IMR-90 (cell line): ENCODE measurements around the gene WDR90.

Experiments used
- BHLHE40 ChIP-seq: fragments of 150-350 bp; IDR thresholded peaks from 2 replicates; pipeline ENCODE4 v1.6.1; 2016; ENCODE audit warnings: mild to moderate bottlenecking, low read depth, low read length
- CEBPB ChIP-seq: IDR thresholded peaks from 2 replicates; pipeline ENCODE4 v1.6.1; 2012; ENCODE audit warnings: low read depth, low read length, improper control_type of control experiment
- FOS ChIP-seq: fragments of 150-350 bp; IDR thresholded peaks from 2 replicates; pipeline ENCODE4 v1.6.1; 2016; ENCODE audit warnings: low read depth, low read length
- MAFK ChIP-seq: IDR thresholded peaks from 2 replicates; pipeline ENCODE4 v1.6.1; 2012; ENCODE audit warnings: low read depth, low read length, improper control_type of control experiment
- MXI1 ChIP-seq: IDR thresholded peaks from 2 replicates; pipeline ENCODE4 v1.6.1; 2012; ENCODE audit warnings: low read depth, mild to moderate bottlenecking, low read length, moderate library complexity, borderline replicate concordance
- POLR2A ChIP-seq: IDR thresholded peaks from 2 replicates; pipeline ENCODE4 v1.6.1; 2012; ENCODE audit warnings: mild to moderate bottlenecking, low read depth, low read length
- RAD21 ChIP-seq: IDR thresholded peaks from 2 replicates; pipeline ENCODE4 v1.6.1; 2012; ENCODE audit warnings: low read length, improper control_type of control experiment
- RFX5 ChIP-seq: IDR thresholded peaks from 2 replicates; pipeline ENCODE4 v1.8.0; 2012; ENCODE audit warnings: low read depth, mild to moderate bottlenecking, low read length, moderate library complexity
- SMC3 ChIP-seq: fragments of 150-350 bp; IDR thresholded peaks from 2 replicates; pipeline ENCODE4 v1.6.1; 2016; ENCODE audit warnings: low read depth, mild to moderate bottlenecking, antibody characterized with exemption, low read length, moderate library complexity
- TF ChIP-seq, protein P1 (sequence below): conservative IDR thresholded peaks from 2 replicates; pipeline ENCODE4 v1.5.1; 2012; ENCODE audit warnings: mild to moderate bottlenecking, low read depth, low read length, improper control_type of control experiment

DNA sequence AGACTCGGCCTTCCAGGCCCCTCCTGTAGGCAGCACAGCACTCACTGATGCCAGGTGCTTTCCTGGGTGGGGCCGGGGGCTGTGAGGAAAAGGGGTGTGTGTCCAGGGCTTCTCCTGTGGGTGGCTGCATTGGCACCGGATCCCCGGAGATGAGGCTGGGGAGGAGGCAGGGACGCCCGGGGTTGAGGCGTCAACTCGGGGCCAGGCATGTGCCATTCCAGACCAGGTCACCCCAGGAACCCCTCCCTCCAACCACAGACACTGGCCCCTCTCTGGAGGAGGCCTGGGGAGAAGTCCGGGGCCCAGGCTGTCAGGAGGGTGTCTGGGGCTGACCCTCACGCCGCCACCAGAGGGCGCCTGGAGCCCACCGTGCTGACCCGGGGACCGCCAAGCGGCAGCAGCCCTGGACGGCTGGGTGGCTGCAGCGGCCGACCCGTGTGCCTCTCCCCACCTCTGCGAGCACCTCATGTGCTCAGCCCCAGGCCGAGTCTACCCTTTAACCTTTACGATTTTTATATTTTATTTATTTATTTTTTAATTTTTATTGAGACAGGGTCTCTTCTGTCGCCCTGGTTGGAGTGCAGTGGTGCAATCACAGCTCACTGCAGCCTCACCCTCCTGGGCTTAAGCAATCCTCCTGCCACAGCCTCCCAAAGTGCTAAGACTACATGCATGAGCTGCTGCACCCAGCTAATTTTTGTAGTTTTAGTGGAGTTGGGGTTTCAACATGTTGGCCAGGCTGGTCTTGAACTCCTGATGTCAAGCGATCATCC is 62.6 kb downstream of the WDR90 start:
- TF ChIP-seq, protein P1, sequence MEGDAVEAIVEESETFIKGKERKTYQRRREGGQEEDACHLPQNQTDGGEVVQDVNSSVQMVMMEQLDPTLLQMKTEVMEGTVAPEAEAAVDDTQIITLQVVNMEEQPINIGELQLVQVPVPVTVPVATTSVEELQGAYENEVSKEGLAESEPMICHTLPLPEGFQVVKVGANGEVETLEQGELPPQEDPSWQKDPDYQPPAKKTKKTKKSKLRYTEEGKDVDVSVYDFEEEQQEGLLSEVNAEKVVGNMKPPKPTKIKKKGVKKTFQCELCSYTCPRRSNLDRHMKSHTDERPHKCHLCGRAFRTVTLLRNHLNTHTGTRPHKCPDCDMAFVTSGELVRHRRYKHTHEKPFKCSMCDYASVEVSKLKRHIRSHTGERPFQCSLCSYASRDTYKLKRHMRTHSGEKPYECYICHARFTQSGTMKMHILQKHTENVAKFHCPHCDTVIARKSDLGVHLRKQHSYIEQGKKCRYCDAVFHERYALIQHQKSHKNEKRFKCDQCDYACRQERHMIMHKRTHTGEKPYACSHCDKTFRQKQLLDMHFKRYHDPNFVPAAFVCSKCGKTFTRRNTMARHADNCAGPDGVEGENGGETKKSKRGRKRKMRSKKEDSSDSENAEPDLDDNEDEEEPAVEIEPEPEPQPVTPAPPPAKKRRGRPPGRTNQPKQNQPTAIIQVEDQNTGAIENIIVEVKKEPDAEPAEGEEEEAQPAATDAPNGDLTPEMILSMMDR: peak; percentile 90
- TF ChIP-seq POLR2A: no peak
- TF ChIP-seq MAFK: no peak
- no peak for TF ChIP-seq MXI1
- no peak for TF ChIP-seq RFX5
- no peak for TF ChIP-seq BHLHE40
- no peak for TF ChIP-seq CEBPB
- TF ChIP-seq FOS: no peak
- peak; percentile 90 for TF ChIP-seq RAD21
- TF ChIP-seq SMC3: peak; percentile 87
